Measurements from ENCODE around the gene TIAM2.

TIAM2 gene

GRCh38 chr6:155276638-155277037 lies 281.5 kb downstream of the TIAM2 start:
- no peak for TF ChIP-seq CTCF (conservative IDR thresholded peaks at IDR 0.05; ENCODE audit: low read length)
- H3K4me3 ChIP-seq (ENCODE audit: low read length), result no peak overlapping the region
- no peak for DNase-seq (ENCODE audit: low read depth)

DNA sequence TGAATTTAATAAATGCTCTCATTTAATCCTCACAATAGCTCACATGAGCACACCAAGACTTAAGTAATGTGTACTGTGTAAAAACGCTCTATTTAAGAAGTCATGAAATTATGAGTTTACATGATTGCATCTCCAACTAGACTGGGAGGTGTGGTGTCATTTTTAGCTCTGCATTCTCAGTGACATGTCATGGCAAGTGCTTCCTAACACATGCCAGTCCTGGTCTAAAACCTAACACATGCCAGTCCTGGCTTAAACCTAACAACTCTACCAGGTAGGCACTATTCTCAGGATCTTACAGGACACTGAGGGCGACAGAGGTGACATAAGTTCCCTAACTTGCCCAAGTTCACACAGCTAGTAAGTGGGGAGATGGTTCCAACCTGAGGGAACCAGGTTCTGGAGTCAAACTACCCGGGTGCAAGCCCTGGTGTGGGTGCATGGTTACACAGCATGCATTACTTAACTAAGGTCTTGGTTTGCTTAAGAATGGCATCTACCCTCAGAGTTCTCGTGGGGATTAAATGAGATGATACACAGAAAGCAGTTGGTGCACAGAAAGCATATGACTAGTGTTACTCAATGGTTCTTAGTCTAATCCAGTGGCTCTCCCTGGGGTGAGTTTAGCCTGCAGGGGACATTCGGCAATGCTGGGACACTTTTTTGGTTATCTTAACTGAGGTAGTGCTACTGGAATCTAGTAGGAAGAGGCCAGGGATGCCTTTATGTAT lies 283.4 kb downstream of the TIAM2 start:
- DNase-seq (ENCODE audit: low read depth), result no peak
- H3K4me3 ChIP-seq (ENCODE audit: low read length), result no peak overlapping the region
- TF ChIP-seq CTCF (conservative IDR thresholded peaks at IDR 0.05; ENCODE audit: low read length), result no peak

DNA sequence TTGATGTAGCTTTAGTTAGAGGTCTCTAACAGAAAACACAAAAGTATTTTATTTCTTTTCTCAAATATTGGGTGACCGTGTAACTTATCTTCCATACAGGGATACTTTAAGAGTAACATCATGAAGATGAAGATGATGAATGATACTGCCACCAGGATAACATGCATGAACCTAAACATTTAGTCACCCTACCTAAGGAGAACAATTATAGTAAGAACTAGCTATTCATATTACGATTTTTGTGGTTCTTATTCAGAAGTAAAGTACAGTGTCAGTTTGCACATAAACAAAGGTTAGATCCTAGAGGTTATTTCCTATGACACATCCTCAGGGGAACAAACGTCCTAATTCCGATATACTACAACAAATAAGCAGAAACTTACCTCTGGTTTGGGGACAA lies 289.7 kb downstream of the TIAM2 start:
- no peak for DNase-seq (ENCODE audit: low read depth)
- H3K4me3 ChIP-seq (ENCODE audit: low read length), result no peak overlapping the region
- no peak for TF ChIP-seq CTCF (conservative IDR thresholded peaks at IDR 0.05; ENCODE audit: low read length)

DNA sequence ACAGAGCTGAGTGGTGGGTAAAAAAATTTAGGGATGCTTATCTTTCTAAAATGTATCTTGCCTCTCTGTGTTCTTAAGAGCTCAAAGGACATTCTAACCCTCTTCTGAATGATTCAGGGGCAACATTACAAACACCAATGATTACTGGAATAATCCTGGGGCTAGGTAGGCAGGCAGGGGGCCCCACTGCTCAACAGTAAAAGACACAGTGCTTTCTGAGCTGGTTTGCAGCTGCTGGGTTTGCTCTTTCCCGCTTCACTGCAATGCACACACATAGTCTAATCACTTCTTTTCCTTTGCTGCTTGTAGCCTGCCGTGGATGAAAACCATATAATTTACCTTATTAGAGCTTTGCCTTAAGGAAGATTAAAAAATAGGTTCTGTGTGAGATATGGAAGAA lies 292.6 kb downstream of the TIAM2 start:
- DNase-seq (ENCODE audit: low read depth), result no peak
- H3K4me3 ChIP-seq (ENCODE audit: low read length), result no peak overlapping the region
- no peak for TF ChIP-seq CTCF (conservative IDR thresholded peaks at IDR 0.05; ENCODE audit: low read length)

- DNase-seq (ENCODE audit: low read depth), result no peak
- no peak for TF ChIP-seq CTCF (conservative IDR thresholded peaks at IDR 0.05; ENCODE audit: low read length)
- no peak overlapping the region for H3K4me3 ChIP-seq (ENCODE audit: low read length)
Measured at GRCh38 chr6:155290491-155290890, 295.4 kb downstream of the TIAM2 start.

DNA sequence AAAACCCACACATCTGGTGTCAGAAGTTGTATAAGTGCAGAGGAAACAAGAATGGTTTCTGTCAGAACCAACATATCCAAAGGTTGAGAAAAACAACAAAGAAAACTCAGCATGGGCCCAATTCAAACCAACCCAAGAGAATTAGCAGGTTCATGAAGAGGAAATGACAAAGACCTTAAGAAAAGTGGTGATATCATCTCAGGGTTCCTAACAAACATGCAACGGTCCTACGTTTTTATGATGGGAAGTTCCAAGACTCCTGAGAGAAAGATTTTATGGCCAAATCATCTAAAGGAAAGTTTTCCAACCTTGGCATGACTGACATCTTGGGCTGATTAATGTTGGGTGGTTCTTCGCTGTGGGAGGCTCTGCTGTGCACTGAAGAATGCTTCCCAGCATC lies 296.2 kb downstream of the TIAM2 start:
- H3K4me3 ChIP-seq (ENCODE audit: low read length), result no peak overlapping the region
- DNase-seq (ENCODE audit: low read depth), result no peak
- TF ChIP-seq CTCF (conservative IDR thresholded peaks at IDR 0.05; ENCODE audit: low read length), result no peak

GRCh38 chr6:155292711-155293110 lies 297.6 kb downstream of the TIAM2 start:
- no peak overlapping the region for H3K4me3 ChIP-seq (ENCODE audit: low read length)
- no peak for DNase-seq (ENCODE audit: low read depth)
- TF ChIP-seq CTCF (conservative IDR thresholded peaks at IDR 0.05; ENCODE audit: low read length), result no peak
